K562 (cell line): ENCODE results near the gene HIVEP2. TPM values are rescaled to one million over a fixed set of nuclear protein-coding genes. Genes with fewer than 3 reads are reported as not detected.
A peak's percentile ranks its signal among the peaks of the same experiment; 100 is the strongest.

Experiments used
- DACH1 ChIP-seq: fragments of 450-650 bp; IDR thresholded peaks from 2 replicates; pipeline ENCODE4 v1.6.1; 2018; ENCODE audit not compliant: partially characterized antibody
- DIDO1 ChIP-seq: fragments of 450-650 bp; IDR thresholded peaks from 2 replicates; pipeline ENCODE4 v1.6.1; 2016; ENCODE audit warnings: low read depth, missing biosample characterization, missing genetic modification characterization
- E2F3 ChIP-seq: fragments of 250-450 bp; sonication (Bioruptor Pico); IDR thresholded peaks from 2 replicates; pipeline ENCODE4 v1.4.0; 2020; ENCODE audit warnings: mild to moderate bottlenecking
- HIVEP1 ChIP-seq: fragments of 250-450 bp; sonication (Bioruptor Pico); IDR thresholded peaks from 2 replicates; pipeline ENCODE4 v1.4.0; 2020; ENCODE audit warnings: mild to moderate bottlenecking
- HMGXB4 ChIP-seq: sonication (generic); formaldehyde crosslinking; IDR thresholded peaks from 2 replicates; pipeline ENCODE4 v1.8.1; 2023; ENCODE audit warnings: mild to moderate bottlenecking, missing genetic modification reagents
- HSF4 ChIP-seq: fragments of 250-450 bp; sonication (Bioruptor Pico); IDR thresholded peaks from 2 replicates; pipeline ENCODE4 v2.1.2; 2022; ENCODE audit warnings: mild to moderate bottlenecking, moderate library complexity, borderline replicate concordance
- MCM2 ChIP-seq: fragments of 450-650 bp; IDR thresholded peaks from 2 replicates; pipeline ENCODE4 v1.6.1; 2017; ENCODE audit warnings: low read depth, mild to moderate bottlenecking
- NFE2L1 ChIP-seq: fragments of 450-650 bp; IDR thresholded peaks from 2 replicates; pipeline ENCODE4 v1.6.1; 2016; ENCODE audit warnings: missing genetic modification characterization, low read depth, mild to moderate bottlenecking, missing compliant biosample characterization, moderate library complexity, borderline replicate concordance
- SIN3B ChIP-seq: fragments of 450-650 bp; IDR thresholded peaks from 2 replicates; pipeline ENCODE4 v1.6.1; 2017; ENCODE audit warnings: low read depth, mild to moderate bottlenecking, moderate library complexity
- ZBTB11 ChIP-seq, 3 experiments: fragments of 200-800 bp in 1 of 3; fragments of 250-450 bp in 1 of 3; fragments of 450-650 bp in 1 of 3; sonication (Bioruptor Pico) in 1 of 3; sonication (Bioruptor generic) in 1 of 3; formaldehyde crosslinking in 1 of 3; IDR thresholded peaks; 2 replicates each; pipeline versions ENCODE4 v1.6.1 to v1.8.0; 2016 to 2022; ENCODE audit warnings: mild to moderate bottlenecking in 2 of 3, missing genetic modification characterization in 2 of 3, missing compliant biosample characterization in 1 of 3, moderate library complexity in 1 of 3
- ZFP30 ChIP-seq: fragments of 250-450 bp; sonication (Bioruptor Pico); IDR thresholded peaks from 2 replicates; pipeline ENCODE4 v1.8.0; 2022; ENCODE audit warnings: moderate library complexity, mild to moderate bottlenecking, inconsistent platforms, borderline replicate concordance
- ZNF146 ChIP-seq: IDR thresholded peaks from one replicate; pipeline ENCODE4 v1.6.1; 2018; ENCODE audit warnings: missing compliant biosample characterization; ENCODE audit not compliant: unreplicated experiment
- ZNF436 ChIP-seq: fragments of 250-450, 450-650 bp; sonication (Bioruptor Pico); formaldehyde crosslinking; IDR thresholded peaks from 2 replicates; pipeline ENCODE4 v1.7.0; 2020; ENCODE audit warnings: mild to moderate bottlenecking
- polyA plus RNA-seq, 8 experiments: library from polyadenylated mRNA; depleted of rRNA in 4 of 8; stranded (reverse) in 5 of 8; unstranded in 3 of 8; fragments of >200 nt; fragmentation: Nextera tagmentation in 2 of 8; fragmentation: Illumina TruSeq in 1 of 8; extraction: Ambion mirVana in 2 of 8; extraction: Trizol in 1 of 8; gene quantifications; 2 replicates each; pipeline versions ENCODE4 v1.2.1 to v1.2.3, GENCODE V29; 2011 to 2014; ENCODE audit warnings: inconsistent platforms in 1 of 8, missing spikeins in 1 of 8
- total RNA-seq, 7 experiments: library from RNA; depleted of rRNA in 6 of 7; stranded (reverse); fragments of >200 nt in 6 of 7; fragmentation: Illumina TruSeq in 2 of 7; extraction: Trizol in 2 of 7; gene quantifications; 2 replicates each; pipeline versions ENCODE4 v1.2.1 to v1.2.3, GENCODE V29; 2011 to 2021; ENCODE audit warnings: low replicate concordance in 1 of 7
- TF ChIP-seq, protein P1 (sequence below): conservative IDR thresholded peaks from 2 replicates; pipeline ENCODE4 v1.6.1; 2011; ENCODE audit warnings: low read depth, mild to moderate bottlenecking, low read length; ENCODE audit not compliant: control insufficient read depth
- TF ChIP-seq, protein P2 (sequence below): fragments of 250-450 bp; sonication (Bioruptor Pico); IDR thresholded peaks from 2 replicates; pipeline ENCODE4 v1.5.0; 2020; ENCODE audit warnings: mild to moderate bottlenecking, borderline replicate concordance

Gene HIVEP2
- total and polyA plus RNA-seq, 9 of the 15 experiments (the other 6 are each of a cell fraction or from before 2014, with no cell fraction given): under 0.01 to 1.2 (median 0.31) TPM

DNA sequence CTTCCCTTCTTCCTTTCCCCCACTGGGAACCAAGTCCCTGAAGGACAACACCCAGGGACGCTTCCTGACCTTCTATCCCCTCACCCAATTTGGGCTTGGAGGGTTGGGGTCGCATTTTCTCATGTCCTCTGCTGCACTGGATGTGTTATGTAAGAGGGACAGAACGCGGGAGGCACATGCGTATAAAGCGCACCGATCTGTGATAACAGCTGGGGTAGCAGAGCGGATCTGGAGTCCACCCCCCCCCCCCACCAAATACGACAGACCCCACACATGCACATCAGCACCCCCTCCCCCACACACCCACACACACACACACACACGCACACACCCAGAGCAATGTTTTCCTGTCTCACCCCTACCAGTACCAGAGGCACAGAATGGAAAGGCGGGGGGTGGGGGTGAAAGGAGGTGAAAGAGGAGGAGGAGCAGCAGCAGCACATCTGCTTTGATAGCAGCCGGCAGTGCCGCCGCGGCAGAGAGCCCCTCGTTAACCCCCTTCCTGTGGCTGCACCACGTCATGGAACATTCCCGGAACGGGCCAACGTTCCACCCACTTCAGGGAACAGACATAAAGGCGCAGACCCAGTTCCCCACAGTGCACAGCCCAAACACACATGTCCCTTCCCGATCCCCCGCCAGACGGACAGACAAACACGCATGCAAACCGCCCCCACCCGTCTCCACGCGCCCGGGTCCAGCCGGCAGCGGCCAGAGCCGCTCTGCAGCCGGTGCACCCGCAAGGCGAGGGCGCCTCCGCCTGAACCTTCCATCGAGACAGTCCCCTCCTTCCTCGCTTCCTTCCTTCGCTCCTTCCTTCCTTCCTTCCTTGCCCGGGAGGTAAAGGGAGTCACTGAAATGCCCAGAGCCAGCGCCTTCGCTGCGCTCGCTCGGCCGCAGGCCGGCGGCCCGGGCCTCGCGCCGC lies 590 bp downstream of the HIVEP2 start (continued):
- TF ChIP-seq ZFP30: no peak
- TF ChIP-seq E2F3 (CRISPR knock-in tag): no peak
- TF ChIP-seq ZNF146: no peak
- TF ChIP-seq MCM2: no peak
- no peak for TF ChIP-seq HSF4 (CRISPR knock-in tag)
- TF ChIP-seq NFE2L1 (tag): no peak
- TF ChIP-seq, protein P1, sequence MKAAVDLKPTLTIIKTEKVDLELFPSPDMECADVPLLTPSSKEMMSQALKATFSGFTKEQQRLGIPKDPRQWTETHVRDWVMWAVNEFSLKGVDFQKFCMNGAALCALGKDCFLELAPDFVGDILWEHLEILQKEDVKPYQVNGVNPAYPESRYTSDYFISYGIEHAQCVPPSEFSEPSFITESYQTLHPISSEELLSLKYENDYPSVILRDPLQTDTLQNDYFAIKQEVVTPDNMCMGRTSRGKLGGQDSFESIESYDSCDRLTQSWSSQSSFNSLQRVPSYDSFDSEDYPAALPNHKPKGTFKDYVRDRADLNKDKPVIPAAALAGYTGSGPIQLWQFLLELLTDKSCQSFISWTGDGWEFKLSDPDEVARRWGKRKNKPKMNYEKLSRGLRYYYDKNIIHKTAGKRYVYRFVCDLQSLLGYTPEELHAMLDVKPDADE: no peak
- TF ChIP-seq, protein P2, sequence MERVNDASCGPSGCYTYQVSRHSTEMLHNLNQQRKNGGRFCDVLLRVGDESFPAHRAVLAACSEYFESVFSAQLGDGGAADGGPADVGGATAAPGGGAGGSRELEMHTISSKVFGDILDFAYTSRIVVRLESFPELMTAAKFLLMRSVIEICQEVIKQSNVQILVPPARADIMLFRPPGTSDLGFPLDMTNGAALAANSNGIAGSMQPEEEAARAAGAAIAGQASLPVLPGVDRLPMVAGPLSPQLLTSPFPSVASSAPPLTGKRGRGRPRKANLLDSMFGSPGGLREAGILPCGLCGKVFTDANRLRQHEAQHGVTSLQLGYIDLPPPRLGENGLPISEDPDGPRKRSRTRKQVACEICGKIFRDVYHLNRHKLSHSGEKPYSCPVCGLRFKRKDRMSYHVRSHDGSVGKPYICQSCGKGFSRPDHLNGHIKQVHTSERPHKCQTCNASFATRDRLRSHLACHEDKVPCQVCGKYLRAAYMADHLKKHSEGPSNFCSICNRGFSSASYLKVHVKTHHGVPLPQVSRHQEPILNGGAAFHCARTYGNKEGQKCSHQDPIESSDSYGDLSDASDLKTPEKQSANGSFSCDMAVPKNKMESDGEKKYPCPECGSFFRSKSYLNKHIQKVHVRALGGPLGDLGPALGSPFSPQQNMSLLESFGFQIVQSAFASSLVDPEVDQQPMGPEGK (CRISPR knock-in tag): no peak
- TF ChIP-seq ZBTB11 (CRISPR knock-in tag; IDR thresholded peaks at IDR 0.05): peak in 1 of 3 experiments; percentile 54; a peak in 1 of 6 replicates
- TF ChIP-seq DACH1: no peak
- TF ChIP-seq HMGXB4 (CRISPR knock-in tag): no peak
- TF ChIP-seq ZNF436 (CRISPR knock-in tag): no peak
- TF ChIP-seq SIN3B: no peak
- TF ChIP-seq DIDO1: no peak
- TF ChIP-seq HIVEP1: no peak
